BLaER1 (cell line): ENCODE measurements around the gene ANKRD17.
"Not testable (repeated sequence)": the region's sequence is repeated elsewhere in the genome, so short reads cannot be mapped to it uniquely, and the experiment has no call there.

Experiments
- H3K27ac ChIP-seq: shearing (Covaris generic); formaldehyde crosslinking; 2 replicates; pipeline ENCODE4 v1.8.1; 2022
- H3K27me3 ChIP-seq: shearing (Covaris generic); formaldehyde crosslinking; 2 replicates; pipeline ENCODE4 v1.8.1; 2022
- H3K36me3 ChIP-seq: shearing (Covaris generic); formaldehyde crosslinking; 2 replicates; pipeline ENCODE4 v1.8.1; 2022
- H3K4me1 ChIP-seq: shearing (Covaris generic); formaldehyde crosslinking; 2 replicates; pipeline ENCODE4 v1.8.1; 2022
- H3K4me2 ChIP-seq: shearing (Covaris generic); formaldehyde crosslinking; 2 replicates; pipeline ENCODE4 v1.8.1; 2022
- H3K4me3 ChIP-seq: shearing (Covaris generic); formaldehyde crosslinking; 2 replicates; pipeline ENCODE4 v1.8.1; 2022
- H3K9ac ChIP-seq: shearing (Covaris generic); formaldehyde crosslinking; 2 replicates; pipeline ENCODE4 v1.8.1; 2022
- H3K9me3 ChIP-seq: shearing (Covaris generic); formaldehyde crosslinking; 2 replicates; pipeline ENCODE4 v1.8.1; 2022
- H4K20me1 ChIP-seq: shearing (Covaris generic); formaldehyde crosslinking; 2 replicates; pipeline ENCODE4 v1.8.1; 2022
- Cebpa-rat ChIP-seq: shearing (Covaris generic); IDR thresholded peaks from 2 replicates; pipeline ENCODE4 v1.8.1; 2022

Gene ANKRD17

DNA sequence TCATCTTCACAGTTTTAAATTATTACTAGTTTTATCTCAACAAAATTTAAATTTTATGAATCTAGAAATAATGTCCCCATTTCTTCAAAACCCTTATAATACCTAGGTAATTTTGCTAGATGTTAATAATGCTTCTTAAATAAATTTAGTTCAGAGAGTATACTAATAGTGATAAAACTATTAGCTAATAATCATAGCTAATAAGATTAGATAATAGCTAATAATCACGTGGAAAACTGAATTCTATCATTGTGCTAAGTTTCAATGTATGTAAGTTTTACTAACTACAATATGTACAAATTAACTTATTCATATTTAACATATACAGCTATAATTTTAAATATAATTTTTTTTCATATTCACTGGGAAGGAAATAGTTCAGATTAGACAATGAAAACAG is 10.2 kb downstream of the ANKRD17 start:
- Histone ChIP-seq H3K9ac (no peak overlapping the region), H3K27ac (no peak overlapping the region), H3K27me3 (no peaks in the 10 kb centered on the region), H4K20me1 (peaks cover 98% of the 10 kb centered on the region), H3K4me1 (peaks cover 17% of the 10 kb centered on the region), H3K4me2 (no peak overlapping the region), H3K9me3 (peaks cover 26% of the 10 kb centered on the region), H3K36me3 (peaks cover 79% of the 10 kb centered on the region), H3K4me3 (no peak overlapping the region)
- TF ChIP-seq Cebpa-rat, result no peak

- no peak for TF ChIP-seq Cebpa-rat
- no peak overlapping the region for H3K9ac ChIP-seq
- H3K4me3 ChIP-seq, result no peak overlapping the region
- H3K27me3 ChIP-seq, result no peaks in the 10 kb centered on the region
- no peak overlapping the region for H3K27ac ChIP-seq
- no peak overlapping the region for H3K4me2 ChIP-seq
- H4K20me1 ChIP-seq, result peaks cover 98% of the 10 kb centered on the region
- H3K9me3 ChIP-seq, result peaks cover 26% of the 10 kb centered on the region
- H3K36me3 ChIP-seq, result peaks cover 77% of the 10 kb centered on the region
- peaks cover 15% of the 10 kb centered on the region for H3K4me1 ChIP-seq
Measured at GRCh38 chr4:73247100-73247499, 11.5 kb downstream of the ANKRD17 start.

DNA sequence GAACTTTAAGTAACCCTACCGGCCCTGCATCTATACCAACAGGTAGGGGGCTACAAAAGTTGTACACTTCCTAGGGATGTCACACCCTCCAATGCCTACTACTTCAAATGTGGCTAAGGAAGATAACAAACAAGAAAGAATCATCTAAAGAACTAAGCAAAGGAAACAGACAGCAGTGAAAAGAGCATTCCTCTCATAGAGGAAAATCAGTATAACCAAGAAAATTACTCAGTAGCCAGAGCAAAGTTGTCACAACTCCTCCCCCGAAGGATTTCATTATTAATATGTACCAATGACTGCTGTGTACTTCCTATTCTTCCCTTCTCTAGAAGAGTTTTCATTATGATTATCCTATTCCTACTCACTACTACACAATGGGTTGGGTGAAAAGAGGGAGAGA is 12.6 kb downstream of the ANKRD17 start:
- Histone ChIP-seq H3K27me3 (no peaks in the 10 kb centered on the region), H3K9ac (no peak overlapping the region), H3K4me3 (no peak overlapping the region), H3K36me3 (peaks cover 66% of the 10 kb centered on the region), H3K4me1 (peaks cover 7% of the 10 kb centered on the region), H3K9me3 (peaks cover 26% of the 10 kb centered on the region), H3K27ac (no peak overlapping the region), H3K4me2 (no peak overlapping the region), H4K20me1 (peaks cover 98% of the 10 kb centered on the region)
- no peak for TF ChIP-seq Cebpa-rat

- peaks cover 61% of the 10 kb centered on the region for H3K36me3 ChIP-seq
- TF ChIP-seq Cebpa-rat, result no peak
Measured at GRCh38 chr4:73244945-73245601, 13.5 kb downstream of the ANKRD17 start.

GRCh38 chr4:73237044-73237443 is 21.6 kb downstream of the ANKRD17 start:
- no peaks in the 10 kb centered on the region for H3K27me3 ChIP-seq
- TF ChIP-seq Cebpa-rat, result no peak
- no peak overlapping the region for H3K9ac ChIP-seq
- peaks cover 58% of the 10 kb centered on the region for H3K36me3 ChIP-seq
- H3K4me3 ChIP-seq, result no peak overlapping the region
- no peak overlapping the region for H3K4me2 ChIP-seq
- peaks cover 12% of the 10 kb centered on the region for H3K4me1 ChIP-seq
- H4K20me1 ChIP-seq, result peaks cover 95% of the 10 kb centered on the region
- H3K9me3 ChIP-seq, result no peaks in the 10 kb centered on the region; the same call in 1 of the 2 replicates
- no peak overlapping the region for H3K27ac ChIP-seq

More at GRCh38 chr4:73244945-73245601, 13.5 kb downstream of the ANKRD17 start:
- no peak overlapping the region for H3K27ac ChIP-seq
- peaks cover 98% of the 10 kb centered on the region for H4K20me1 ChIP-seq
- peaks cover 12% of the 10 kb centered on the region for H3K4me1 ChIP-seq
- H3K9me3 ChIP-seq, result peaks cover 17% of the 10 kb centered on the region
- no peaks in the 10 kb centered on the region for H3K27me3 ChIP-seq
- no peak overlapping the region for H3K4me3 ChIP-seq
- no peak overlapping the region for H3K4me2 ChIP-seq
- H3K9ac ChIP-seq, result no peak overlapping the region

DNA sequence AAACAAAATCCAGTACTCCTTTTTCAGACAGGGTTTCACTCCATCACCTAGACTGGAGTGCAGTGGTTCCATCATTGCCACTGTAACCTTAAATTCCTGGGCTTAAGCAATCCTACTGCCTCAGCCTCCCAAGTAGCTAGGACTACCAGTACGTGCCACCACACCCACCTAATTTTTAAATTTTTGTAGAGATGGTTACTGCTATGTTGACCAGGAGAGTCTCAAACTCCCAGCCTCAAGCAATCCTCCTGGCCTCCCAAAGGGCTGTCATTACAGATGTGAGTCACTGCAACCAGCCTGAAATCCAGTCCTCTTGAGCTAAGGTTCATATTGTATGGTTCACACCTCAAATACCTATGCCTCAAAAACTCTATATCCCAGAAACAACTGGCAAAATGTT is 22.4 kb downstream of the ANKRD17 start:
- Histone ChIP-seq H3K4me3 (no peak overlapping the region), H3K4me1 (peaks cover 10% of the 10 kb centered on the region), H3K9ac (no peak overlapping the region), H3K27me3 (no peaks in the 10 kb centered on the region), H3K36me3 (peaks cover 67% of the 10 kb centered on the region), H3K27ac (no peak overlapping the region), H3K4me2 (no peak overlapping the region), H3K9me3 (no peaks in the 10 kb centered on the region; the same call in 1 of the 2 replicates), H4K20me1 (peaks cover 95% of the 10 kb centered on the region)
- TF ChIP-seq Cebpa-rat, result no peak

GRCh38 chr4:73234712-73235111 is 23.9 kb downstream of the ANKRD17 start:
- Histone ChIP-seq H3K9ac (no peak overlapping the region), H3K4me2 (no peak overlapping the region), H3K4me1 (no peaks in the 10 kb centered on the region), H3K4me3 (no peak overlapping the region), H3K27ac (no peak overlapping the region), H3K27me3 (no peaks in the 10 kb centered on the region), H4K20me1 (peaks cover 94% of the 10 kb centered on the region), H3K9me3 (no peaks in the 10 kb centered on the region; the same call in 1 of the 2 replicates), H3K36me3 (peaks cover 70% of the 10 kb centered on the region)
- TF ChIP-seq Cebpa-rat, result no peak

- Histone ChIP-seq H3K9ac (no peak overlapping the region), H3K27me3 (no peaks in the 10 kb centered on the region), H3K4me3 (no peak overlapping the region), H3K4me2 (no peak overlapping the region), H3K9me3 (no peaks in the 10 kb centered on the region; the same call in 1 of the 2 replicates), H3K4me1 (no peaks in the 10 kb centered on the region), H4K20me1 (peaks cover 89% of the 10 kb centered on the region), H3K27ac (no peak overlapping the region), H3K36me3 (peaks cover 61% of the 10 kb centered on the region)
- no peak for TF ChIP-seq Cebpa-rat
Measured at GRCh38 chr4:73231518-73232487, 26.8 kb downstream of the ANKRD17 start.

DNA sequence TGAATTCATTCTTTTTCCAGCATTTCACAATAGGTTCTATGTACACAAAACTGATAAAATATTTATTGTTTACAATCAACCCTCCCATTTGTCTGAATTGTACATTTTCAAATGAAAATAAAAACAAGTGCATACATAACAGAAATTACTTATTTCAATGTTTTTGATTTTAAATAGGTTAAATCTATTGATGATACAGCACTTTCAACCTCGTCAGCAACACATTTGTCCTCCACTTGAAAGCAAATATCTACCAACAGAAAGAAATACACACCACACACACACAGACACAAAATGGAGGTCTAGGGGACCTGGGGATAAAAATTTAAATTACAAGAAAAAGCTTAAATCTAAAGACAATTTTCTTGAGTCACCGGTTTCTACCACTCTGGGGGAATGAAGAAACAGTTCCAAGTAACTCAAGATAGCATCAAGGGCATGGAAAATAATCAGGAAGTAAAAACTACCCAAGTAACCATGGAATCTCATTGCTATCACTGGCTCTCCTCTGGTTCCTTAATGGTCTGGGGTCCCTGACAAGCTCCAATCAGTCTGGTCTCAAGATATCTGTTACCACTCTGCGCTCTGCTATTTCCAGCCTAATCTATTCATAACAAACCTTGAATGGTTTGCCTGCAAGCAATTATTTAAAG is 27.6 kb downstream of the ANKRD17 start:
- no peak overlapping the region for H3K4me3 ChIP-seq
- H3K27ac ChIP-seq, result no peak overlapping the region
- H3K9ac ChIP-seq, result no peak overlapping the region
- peaks cover 55% of the 10 kb centered on the region for H3K36me3 ChIP-seq
- H4K20me1 ChIP-seq, result peaks cover 89% of the 10 kb centered on the region
- no peaks in the 10 kb centered on the region for H3K27me3 ChIP-seq
- no peak overlapping the region for H3K4me2 ChIP-seq
- H3K4me1 ChIP-seq, result no peaks in the 10 kb centered on the region
- no peak for TF ChIP-seq Cebpa-rat
- no peaks in the 10 kb centered on the region; the same call in 1 of the 2 replicates for H3K9me3 ChIP-seq

DNA sequence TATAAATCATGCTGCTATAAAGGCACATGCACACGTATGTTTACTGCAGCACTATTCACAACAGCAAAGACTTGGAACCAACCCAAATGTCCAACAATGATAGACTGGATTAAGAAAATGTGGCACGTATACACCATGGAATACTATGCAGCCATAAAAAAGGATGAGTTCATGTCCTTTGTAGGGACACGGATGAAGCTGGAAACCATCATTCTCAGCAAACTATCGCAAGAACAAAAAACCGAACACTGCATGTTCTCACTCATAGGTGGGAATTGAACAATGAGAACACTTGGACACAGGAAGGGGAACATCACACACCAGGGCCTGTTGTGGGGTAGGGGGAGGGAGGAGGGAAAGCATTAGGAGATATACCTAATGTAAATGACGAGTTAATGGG is 29.8 kb downstream of the ANKRD17 start:
- H3K4me1 ChIP-seq, result peaks cover 16% of the 10 kb centered on the region
- H3K9me3 ChIP-seq, H3K27ac ChIP-seq, H3K27me3 ChIP-seq, H3K9ac ChIP-seq, H3K4me3 ChIP-seq, H3K4me2 ChIP-seq: not testable (repeated sequence)
- peaks cover 41% of the 10 kb centered on the region for H3K36me3 ChIP-seq
- H4K20me1 ChIP-seq, result peaks cover 93% of the 10 kb centered on the region
